Activated CD8-positive, alpha-beta T cell treated with anti-CD3 and anti-CD28 coated beads for 36 hours (primary cell): Measurements from ENCODE around the gene ACKR2. TPM values are rescaled to one million over a fixed set of nuclear protein-coding genes. Genes with fewer than 3 reads are reported as not detected.
"Not testable (repeated sequence)": the region's sequence is repeated elsewhere in the genome, so short reads cannot be mapped to it uniquely, and the experiment has no call there.

Source experiments
- ATAC-seq: fragments of 200-7000 bp; cut with Tn5 transposase; one replicate; pipeline ENCODE4 v1.10.0; 2021; ENCODE audit warnings: mild to moderate bottlenecking, moderate library complexity
- CTCF ChIA-PET: fragments of 350-600 bp; sonication (Branson Sonifier 250); formaldehyde crosslinking; loops from one replicate; lab custom pipeline; 2021; ENCODE audit warnings: antibody characterized with exemption; lab: Charles Lee
- POLR2A ChIA-PET: fragments of 350-600 bp; sonication (Branson Sonifier 250); formaldehyde crosslinking; loops from one replicate; lab custom pipeline; 2021; ENCODE audit warnings: antibody characterized with exemption; lab: Charles Lee
- DNase-seq: peaks from one replicate; pipeline ENCODE4 v3.0.0-alpha.2; 2020
- H3K27ac Mint-ChIP-seq: one replicate; pipeline ENCODE4 v1.8.0; 2021; ENCODE audit warnings: mild to moderate bottlenecking, mixed read lengths
- H3K27me3 Mint-ChIP-seq: one replicate; pipeline ENCODE4 v1.8.0; 2021; ENCODE audit warnings: mixed read lengths
- H3K36me3 Mint-ChIP-seq: one replicate; pipeline ENCODE4 v1.8.0; 2021; ENCODE audit warnings: low read depth, mixed read lengths
- H3K4me1 Mint-ChIP-seq: one replicate; pipeline ENCODE4 v1.8.0; 2021; ENCODE audit warnings: low read depth, mixed read lengths
- H3K4me3 Mint-ChIP-seq: one replicate; pipeline ENCODE4 v1.8.0; 2021; ENCODE audit warnings: mild to moderate bottlenecking, moderate library complexity, mixed read lengths
- H3K9me3 Mint-ChIP-seq: one replicate; pipeline ENCODE4 v1.8.0; 2021; ENCODE audit warnings: mixed read lengths
- intact Hi-C: fragments of 100-400 bp; cut with micrococcal nuclease; formaldehyde crosslinking; loops from one replicate; pipeline ENCODE4 v1.10.0; 2022
- total RNA-seq, 2 experiments: library from RNA; stranded (reverse); gene quantifications; one replicate each; pipeline ENCODE4 v1.2.3, GENCODE V29; 2021
- TF ChIP-seq, protein P1 (sequence below): fragments of 200-600 bp; IDR thresholded peaks from one replicate; pipeline ENCODE4 v1.8.0; 2022; ENCODE audit warnings: antibody characterized with exemption, mild to moderate bottlenecking

ACKR2 gene
- total RNA-seq, 2 experiments from 2014 or later = 1.2 to 1.4 TPM

DNA sequence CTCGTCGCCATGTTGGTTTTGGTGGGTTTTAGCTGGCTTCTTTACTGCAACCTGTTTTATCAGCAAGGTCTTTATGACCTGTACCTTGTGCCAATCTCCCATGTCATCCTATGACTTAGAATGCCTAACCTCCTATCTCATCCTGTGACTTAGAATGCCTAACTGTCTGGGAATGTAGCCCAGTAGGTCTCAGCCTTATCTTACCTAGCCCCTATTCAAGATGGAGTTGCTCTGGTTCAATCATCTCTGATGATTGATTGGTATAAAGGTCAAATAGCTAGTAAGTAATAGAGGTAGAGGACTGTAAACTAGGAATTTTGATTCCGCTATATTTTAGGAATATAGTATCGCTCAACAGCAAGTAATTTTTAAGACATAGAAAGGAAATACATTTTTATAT is 1.3 kb upstream of the ACKR2 start:
- ChIA-PET POLR2A (no interaction called here), CTCF (interaction anchor here (1.0 to 1.2 kb wide), 2 partner anchors 22 to 23 kb away, joined by 3 to 5 read pairs; no protein-coding TSS in a partner anchor)
- Mint-ChIP-seq H3K27ac (no peak overlapping the region), H3K27me3 (peaks cover 12% of the 10 kb centered on the region), H3K9me3 (no peaks in the 10 kb centered on the region), H3K36me3 (peaks cover 6% of the 10 kb centered on the region), H3K4me1 (peaks cover 10% of the 10 kb centered on the region), H3K4me3 (no peak overlapping the region)
- intact Hi-C loops = no loop called here
- DNase-seq = no peak
- no peak for ATAC-seq
- TF ChIP-seq, protein P1, sequence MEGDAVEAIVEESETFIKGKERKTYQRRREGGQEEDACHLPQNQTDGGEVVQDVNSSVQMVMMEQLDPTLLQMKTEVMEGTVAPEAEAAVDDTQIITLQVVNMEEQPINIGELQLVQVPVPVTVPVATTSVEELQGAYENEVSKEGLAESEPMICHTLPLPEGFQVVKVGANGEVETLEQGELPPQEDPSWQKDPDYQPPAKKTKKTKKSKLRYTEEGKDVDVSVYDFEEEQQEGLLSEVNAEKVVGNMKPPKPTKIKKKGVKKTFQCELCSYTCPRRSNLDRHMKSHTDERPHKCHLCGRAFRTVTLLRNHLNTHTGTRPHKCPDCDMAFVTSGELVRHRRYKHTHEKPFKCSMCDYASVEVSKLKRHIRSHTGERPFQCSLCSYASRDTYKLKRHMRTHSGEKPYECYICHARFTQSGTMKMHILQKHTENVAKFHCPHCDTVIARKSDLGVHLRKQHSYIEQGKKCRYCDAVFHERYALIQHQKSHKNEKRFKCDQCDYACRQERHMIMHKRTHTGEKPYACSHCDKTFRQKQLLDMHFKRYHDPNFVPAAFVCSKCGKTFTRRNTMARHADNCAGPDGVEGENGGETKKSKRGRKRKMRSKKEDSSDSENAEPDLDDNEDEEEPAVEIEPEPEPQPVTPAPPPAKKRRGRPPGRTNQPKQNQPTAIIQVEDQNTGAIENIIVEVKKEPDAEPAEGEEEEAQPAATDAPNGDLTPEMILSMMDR = no peak

DNA sequence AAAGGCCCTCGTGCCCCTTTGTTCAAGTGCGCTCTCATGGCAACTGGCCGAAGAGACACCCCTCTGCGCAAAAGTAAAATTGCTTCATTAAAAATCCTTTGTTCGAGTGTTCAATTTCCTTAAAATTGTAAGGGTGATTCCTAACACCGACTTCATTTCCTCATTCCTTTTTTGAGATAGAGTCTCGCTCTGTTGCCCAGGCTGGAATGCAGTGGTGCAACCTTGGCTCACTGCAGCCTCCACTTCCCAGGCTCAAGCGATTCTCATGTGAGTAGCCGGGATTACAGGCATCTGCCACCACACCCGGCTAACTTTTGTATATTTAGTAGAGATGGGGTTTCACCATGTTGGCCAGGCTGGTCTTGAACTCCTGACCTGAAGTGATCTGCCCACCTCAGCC is 1.5 kb downstream of the ACKR2 start:
- H3K9me3 Mint-ChIP-seq, intact Hi-C loops, H3K36me3 Mint-ChIP-seq, ATAC-seq, CTCF ChIA-PET, H3K27ac Mint-ChIP-seq, DNase-seq, H3K4me1 Mint-ChIP-seq, POLR2A ChIA-PET, H3K4me3 Mint-ChIP-seq: not testable (repeated sequence)
- H3K27me3 Mint-ChIP-seq = peaks cover 10% of the 10 kb centered on the region

DNA sequence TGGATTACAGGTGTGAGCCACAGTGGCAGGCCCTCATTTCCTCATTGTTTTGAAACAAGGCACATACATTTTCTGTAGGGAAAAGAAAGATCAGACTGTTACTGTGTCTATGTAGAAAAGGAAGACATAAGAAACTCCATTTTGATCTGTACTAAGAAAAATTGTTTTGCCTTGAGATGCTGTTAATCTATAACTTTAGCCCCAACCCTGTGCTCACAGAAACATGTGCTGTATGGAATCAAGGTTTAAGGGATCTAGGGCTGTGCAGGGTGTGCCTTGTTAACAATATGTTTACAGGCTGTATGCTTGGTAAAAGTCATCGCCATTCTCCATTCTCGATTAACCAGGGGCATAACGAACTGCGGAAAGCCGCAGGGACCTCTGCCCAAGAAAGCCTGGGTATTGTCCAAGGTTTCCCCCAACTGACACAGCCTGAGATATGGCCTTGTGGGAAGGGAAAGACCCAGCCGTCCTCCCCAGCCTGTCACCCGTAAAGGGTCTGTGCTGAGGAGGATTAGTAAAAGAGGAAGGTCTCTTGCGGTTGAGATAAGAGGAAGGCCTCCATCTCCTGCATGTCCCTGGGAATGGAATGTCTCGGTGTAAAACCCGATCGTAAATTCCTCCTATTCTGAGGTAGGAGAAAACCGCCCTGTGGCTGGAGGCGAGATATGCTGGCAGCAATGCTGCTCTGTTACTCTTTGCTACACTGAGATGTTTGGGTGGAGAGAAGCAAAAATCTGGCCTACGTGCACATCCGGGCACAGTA is 2.1 kb downstream of the ACKR2 start:
- H3K27me3 Mint-ChIP-seq, H3K27ac Mint-ChIP-seq, H3K4me3 Mint-ChIP-seq, H3K4me1 Mint-ChIP-seq, H3K9me3 Mint-ChIP-seq, H3K36me3 Mint-ChIP-seq, ATAC-seq, POLR2A ChIA-PET, intact Hi-C loops, DNase-seq, CTCF ChIA-PET: not testable (repeated sequence)

DNA sequence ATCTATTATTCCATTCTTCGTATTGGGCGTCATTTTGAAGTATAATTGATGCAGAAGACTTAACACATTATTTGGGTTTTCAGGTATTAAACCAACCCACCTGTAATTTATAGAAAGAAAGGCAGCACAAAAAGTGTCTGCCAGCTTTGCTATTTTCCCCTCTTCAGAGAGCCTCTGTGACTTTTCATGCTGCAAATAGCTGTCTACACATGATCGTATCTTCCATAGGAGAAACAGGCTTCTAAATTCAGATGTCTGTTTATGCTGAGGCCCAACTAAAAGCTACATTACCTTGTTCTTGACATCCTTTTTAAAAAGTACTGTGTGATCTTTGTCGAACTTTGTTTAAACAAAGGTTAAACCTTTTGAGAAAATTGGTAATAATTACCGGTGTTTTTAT is 5.0 kb downstream of the ACKR2 start:
- Mint-ChIP-seq H3K27ac (no peak overlapping the region), H3K4me1 (no peaks in the 10 kb centered on the region), H3K9me3 (no peaks in the 10 kb centered on the region), H3K4me3 (no peak overlapping the region), H3K27me3 (no peaks in the 10 kb centered on the region), H3K36me3 (no peaks in the 10 kb centered on the region)
- CTCF ChIA-PET = interaction anchor here (0.9 to 1.6 kb wide), 2 partner anchors 64 kb away, joined by 3 read pairs; no protein-coding TSS in a partner anchor
- intact Hi-C loops = no loop called here
- POLR2A ChIA-PET = interaction anchor here (1.9 kb wide), 1 partner anchor 11 kb away, joined by 7 read pairs; the partner anchor contains the start of gene HIGD1A
- DNase-seq (no peak), ATAC-seq (no peak)
- TF ChIP-seq, protein P1 = no peak

DNA sequence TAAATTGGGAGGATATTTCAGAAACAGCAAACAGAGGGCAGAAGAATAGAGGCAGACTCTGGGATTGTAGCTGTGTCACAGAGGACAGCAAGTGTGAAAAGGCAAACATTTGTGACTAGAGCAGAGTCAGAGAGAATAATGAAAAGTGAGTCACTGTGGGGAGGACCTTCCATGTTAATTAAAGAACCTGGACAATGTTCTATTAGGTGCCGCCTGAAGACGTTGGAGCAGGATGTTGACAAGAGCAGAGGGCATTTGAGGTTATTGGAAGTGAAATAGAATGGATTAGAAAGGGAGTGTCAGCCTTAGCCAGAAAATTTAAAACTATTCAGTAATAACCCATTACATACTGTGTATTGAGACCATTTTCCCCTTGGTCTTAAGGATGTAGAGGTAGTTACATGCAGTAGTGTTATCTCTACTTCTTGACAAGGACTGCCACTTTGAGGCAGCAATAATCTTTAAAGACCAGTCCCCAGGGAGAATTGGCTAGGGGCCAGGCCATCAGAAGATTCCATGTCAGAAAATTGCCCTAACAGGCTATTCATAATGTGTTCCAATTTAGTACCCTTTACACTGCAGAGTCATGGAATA is 5.8 kb downstream of the ACKR2 start:
- no peak for ATAC-seq
- TF ChIP-seq, protein P1 = no peak
- intact Hi-C loops = no loop called here
- Mint-ChIP-seq H3K9me3 (no peaks in the 10 kb centered on the region), H3K4me1 (no peaks in the 10 kb centered on the region), H3K36me3 (no peaks in the 10 kb centered on the region), H3K4me3 (no peak overlapping the region), H3K27ac (no peak overlapping the region), H3K27me3 (no peaks in the 10 kb centered on the region)
- ChIA-PET POLR2A (interaction anchor here (1.4 to 1.9 kb wide), 2 partner anchors 9 to 11 kb away, joined by 5 to 7 read pairs; partner anchors contain the start of gene HIGD1A), CTCF (interaction anchor here (0.9 to 1.6 kb wide), 5 partner anchors 16 to 70 kb away, joined by 3 to 7 read pairs (median 3); partner anchors contain the start of gene CYP8B1)
- no peak for DNase-seq
